ENCODE measurements around the gene UMPS.

The UMPS gene

GRCh38 chr3:124791142-124791541, 60.9 kb downstream of the UMPS start:
- TF ChIP-seq SUZ12 (IDR thresholded peaks at IDR 0.05) (no peak), FOXM1 (IDR thresholded peaks at IDR 0.05; ENCODE audit: borderline replicate concordance) (no peak), HDGF (IDR thresholded peaks at IDR 0.05; ENCODE audit: borderline replicate concordance) (no peak)
- DNase-seq (ENCODE audit: extremely low spot score), result no peak
- CTCF ChIA-PET, result interaction anchor here (1.7 kb wide), 1 partner anchor 110 kb away, joined by 10 read pairs; no protein-coding TSS in a partner anchor
- POLR2A ChIA-PET, result no interaction called here

- CTCF ChIA-PET, result interaction anchor here (1.7 kb wide), 1 partner anchor 110 kb away, joined by 10 read pairs; no protein-coding TSS in a partner anchor
- POLR2A ChIA-PET, result no interaction called here
- no peak for TF ChIP-seq PKNOX1 (IDR thresholded peaks at IDR 0.05)
- no peak for TF ChIP-seq ARNT (IDR thresholded peaks at IDR 0.05)
- TF ChIP-seq SP1 (IDR thresholded peaks at IDR 0.05), result no peak
- no peak for TF ChIP-seq CTBP1 (IDR thresholded peaks at IDR 0.05; ENCODE audit: borderline replicate concordance)
- no peak for TF ChIP-seq TARDBP (IDR thresholded peaks at IDR 0.05)
- TF ChIP-seq NFRKB (IDR thresholded peaks at IDR 0.05), result no peak
- no peak for DNase-seq (ENCODE audit: extremely low spot score)
These were observed 61.4 kb downstream of the UMPS start for GRCh38 chr3:124791639-124792151.

GRCh38 chr3:124792341-124793040, 62.2 kb downstream of the UMPS start:
- POLR2A ChIA-PET, result no interaction called here
- CTCF ChIA-PET, result interaction anchor here (1.7 kb wide), 1 partner anchor 109 kb away, joined by 10 read pairs; no protein-coding TSS in a partner anchor
- TF ChIP-seq PKNOX1 (IDR thresholded peaks at IDR 0.05) (no peak), SUZ12 (IDR thresholded peaks at IDR 0.05) (no peak), L3MBTL2 (conservative IDR thresholded peaks at IDR 0.05) (no peak), ZNF384 (IDR thresholded peaks at IDR 0.05) (no peak), LEF1 (IDR thresholded peaks at IDR 0.05; ENCODE audit: borderline replicate concordance) (no peak), FOXM1 (IDR thresholded peaks at IDR 0.05; ENCODE audit: borderline replicate concordance) (no peak), NFRKB (IDR thresholded peaks at IDR 0.05) (no peak), BHLHE40 (IDR thresholded peaks at IDR 0.05; ENCODE audit: borderline replicate concordance) (no peak), ARNT (IDR thresholded peaks at IDR 0.05) (no peak)
- DNase-seq (ENCODE audit: extremely low spot score), result no peak

- POLR2A ChIA-PET, result no interaction called here
These were observed 62.9 kb downstream of the UMPS start for GRCh38 chr3:124793054-124793739.

GRCh38 chr3:124796477-124796876, 66.2 kb downstream of the UMPS start:
- no peak for DNase-seq (ENCODE audit: extremely low spot score)
- CTCF ChIA-PET, result no interaction called here
- TF ChIP-seq SP1 (IDR thresholded peaks at IDR 0.05), result no peak
- TF ChIP-seq BHLHE40 (IDR thresholded peaks at IDR 0.05; ENCODE audit: borderline replicate concordance), result no peak
- no peak for TF ChIP-seq SUZ12 (IDR thresholded peaks at IDR 0.05)
- no peak for TF ChIP-seq L3MBTL2 (conservative IDR thresholded peaks at IDR 0.05)
- no peak for TF ChIP-seq NFRKB (IDR thresholded peaks at IDR 0.05)
- no peak for TF ChIP-seq CTBP1 (IDR thresholded peaks at IDR 0.05; ENCODE audit: borderline replicate concordance)
- TF ChIP-seq HDGF (IDR thresholded peaks at IDR 0.05; ENCODE audit: borderline replicate concordance), result no peak
- no peak for TF ChIP-seq FOXK2 (IDR thresholded peaks at IDR 0.05)
- no peak for TF ChIP-seq FOXM1 (IDR thresholded peaks at IDR 0.05; ENCODE audit: borderline replicate concordance)
- no peak for TF ChIP-seq LEF1 (IDR thresholded peaks at IDR 0.05; ENCODE audit: borderline replicate concordance)
- TF ChIP-seq ELF4 (IDR thresholded peaks at IDR 0.05), result no peak
- POLR2A ChIA-PET, result no interaction called here

More at GRCh38 chr3:124793054-124793739, 62.9 kb downstream of the UMPS start:
- CTCF ChIA-PET, result no interaction called here
- no peak for DNase-seq (ENCODE audit: extremely low spot score)
- no peak for TF ChIP-seq TARDBP (IDR thresholded peaks at IDR 0.05)

- POLR2A ChIA-PET, result no interaction called here
- CTCF ChIA-PET, result interaction anchor here (1.2 kb wide), 1 partner anchor 30 kb away, joined by 3 read pairs; no protein-coding TSS in a partner anchor
- TF ChIP-seq FOXK2 (IDR thresholded peaks at IDR 0.05) (no peak), NFRKB (IDR thresholded peaks at IDR 0.05) (no peak), LEF1 (IDR thresholded peaks at IDR 0.05; ENCODE audit: borderline replicate concordance) (no peak), ZNF384 (IDR thresholded peaks at IDR 0.05) (no peak), ELF4 (IDR thresholded peaks at IDR 0.05) (no peak), L3MBTL2 (conservative IDR thresholded peaks at IDR 0.05) (no peak), SUZ12 (IDR thresholded peaks at IDR 0.05) (no peak), TARDBP (IDR thresholded peaks at IDR 0.05) (no peak)
- no peak for DNase-seq (ENCODE audit: extremely low spot score)
These were observed 67.2 kb downstream of the UMPS start for GRCh38 chr3:124797426-124797945.

All from HEK293T (cell line).